Heart left ventricle (tissue), 16 donors: ENCODE measurements around the gene RPL12. TPM values are rescaled to one million over a fixed set of nuclear protein-coding genes. Genes with fewer than 3 reads are reported as not detected.

Experiments
- ATAC-seq, 4 donors: fragments of 200-7000 bp; cut with Tn5 transposase; one replicate each; pipeline ENCODE4 v1.9.1; 2020 to 2022; ENCODE audit warnings: moderate library complexity in 4 of 4, mild to moderate bottlenecking in 3 of 4, moderate number of reproducible peaks in 1 of 4
- DNase-seq, 5 donors: peaks; one replicate each; pipeline ENCODE4 v3.0.0-alpha.2; 2020
- H3K27ac ChIP-seq, 12 donors: fragments of 200-600 bp; sonication (generic) in 4 of 12; one replicate each; pipeline versions ENCODE4 v1.5.0 to v1.8.0; 2016 to 2022; ENCODE audit warnings: mild to moderate bottlenecking in 2 of 12
- H3K27me3 ChIP-seq, 9 donors: fragments of 200-600 bp; sonication (generic) in 2 of 9; one replicate each; pipeline versions ENCODE4 v1.5.1 to v1.8.0; 2016 to 2022; ENCODE audit warnings: mild to moderate bottlenecking in 3 of 9
- H3K36me3 ChIP-seq, 9 donors: fragments of 200-600 bp; sonication (generic) in 2 of 9; one replicate each; pipeline versions ENCODE4 v1.5.0 to v1.8.0; 2018 to 2022; ENCODE audit warnings: mild to moderate bottlenecking in 2 of 9
- H3K4me1 ChIP-seq, 12 donors: fragments of 200-600 bp; sonication (generic) in 4 of 12; one replicate each; pipeline versions ENCODE4 v1.5.0 to v1.8.0; 2016 to 2022; ENCODE audit warnings: mild to moderate bottlenecking in 3 of 12
- H3K4me3 ChIP-seq, 12 donors: fragments of 200-600 bp; sonication (generic) in 4 of 12; one replicate each; pipeline versions ENCODE4 v1.5.0 to v1.8.0; 2017 to 2022; ENCODE audit warnings: mild to moderate bottlenecking in 9 of 12, moderate library complexity in 4 of 12
- H3K9me3 ChIP-seq, 12 donors: fragments of 200-600 bp; sonication (generic) in 4 of 12; one replicate each; pipeline versions ENCODE4 v1.5.0 to v1.8.0; 2016 to 2022; ENCODE audit warnings: mild to moderate bottlenecking in 1 of 12
- POLR2A ChIP-seq, 2 donors: fragments of 450-650 bp; IDR thresholded peaks; one replicate each; pipeline ENCODE4 v1.6.1; 2017; ENCODE audit warnings: antibody characterized with exemption in 2 of 2, mild to moderate bottlenecking in 2 of 2, moderate library complexity in 2 of 2
- WGBS, 4 donors: extraction: QIAGEN DNeasy Blood & Tissue Kit in 2 of 4; methylation state at CpG; one replicate each; pipeline versions ENCODE4 v1.1.5 to v1.1.7; 2013 to 2018; 5-methylcytosine and 5-hydroxymethylcytosine counted together
- intact Hi-C, 10 donors: fragments of 100-400 bp; cut with DNase I; formaldehyde crosslinking; loops; one replicate each; pipeline versions ENCODE4 v1.11.1 to v1.14.2; 2022
- polyA plus RNA-seq, 2 donors: library from polyadenylated mRNA; stranded (reverse); fragments of 200-250 nt; gene quantifications; one replicate each; pipeline ENCODE4 v1.2.3, GENCODE V29; 2013
- total RNA-seq, 9 donors: library from RNA; depleted of rRNA in 2 of 9; stranded (reverse); fragments of >200 nt in 2 of 9; fragmentation: NEBNext Ultra II Directional in 3 of 9; extraction: Animal tissue kit (Norgen Biotek cat#: 25700) in 3 of 9; gene quantifications; one replicate each; pipeline versions ENCODE4 v1.1.0 to v1.2.4, GENCODE V29; 2016 to 2023
- TF ChIP-seq, protein P1 (sequence below), 12 donors: fragments of 200-600 bp; sonication (generic) in 4 of 12; IDR thresholded peaks; one replicate each; pipeline versions ENCODE4 v1.5.0 to v1.8.0; 2018 to 2022; ENCODE audit warnings: antibody characterized with exemption in 12 of 12, mild to moderate bottlenecking in 5 of 12
- donor health status: ischemic (EF 13 %, LVEDD 7.1; RV severe dilation, severe dysfunction).
- donor health status: healthy with polysubstance abuse.
- donor health status: DM: no; HTN: yes; CAD: no.
- donor health status: DM: no; HTN: no; CAD: no.
- donor health status: ischemic (EF 25% LVEDD 6.9; RV normal size, moderate dysfunction).
- donor health status: ischemic (EF 25% LVEDD 5.7; RV mildly dilated, moderate dysfunction).
- donor health status: healthy.
- donor health status: DM: yes; HTN: yes; CAD: no.
- donor health status: ischemic (EF 35%, LVEDD 5.7; RV mildly dilated, moderate dysfunction).
- donor health status: nonischemic (EF 11% LVEDD 7.7; RV severe dilation, severe dysfunction).
- donor health status: DM: yes; HTN: yes; CAD: no.
- donor health status: PGD.
- donor health status: ischemic (EF 29% LVEDD 5.4; RV normal size, mild dysfunction).
- donor health status: nonischemic (EF 23%, LVEDD 6.1; RV moderate dilation, normal function).

Gene RPL12
- total and polyA plus RNA-seq, 11 donors = 408 to 1,523 (median 665) TPM

- TF ChIP-seq, protein P1, sequence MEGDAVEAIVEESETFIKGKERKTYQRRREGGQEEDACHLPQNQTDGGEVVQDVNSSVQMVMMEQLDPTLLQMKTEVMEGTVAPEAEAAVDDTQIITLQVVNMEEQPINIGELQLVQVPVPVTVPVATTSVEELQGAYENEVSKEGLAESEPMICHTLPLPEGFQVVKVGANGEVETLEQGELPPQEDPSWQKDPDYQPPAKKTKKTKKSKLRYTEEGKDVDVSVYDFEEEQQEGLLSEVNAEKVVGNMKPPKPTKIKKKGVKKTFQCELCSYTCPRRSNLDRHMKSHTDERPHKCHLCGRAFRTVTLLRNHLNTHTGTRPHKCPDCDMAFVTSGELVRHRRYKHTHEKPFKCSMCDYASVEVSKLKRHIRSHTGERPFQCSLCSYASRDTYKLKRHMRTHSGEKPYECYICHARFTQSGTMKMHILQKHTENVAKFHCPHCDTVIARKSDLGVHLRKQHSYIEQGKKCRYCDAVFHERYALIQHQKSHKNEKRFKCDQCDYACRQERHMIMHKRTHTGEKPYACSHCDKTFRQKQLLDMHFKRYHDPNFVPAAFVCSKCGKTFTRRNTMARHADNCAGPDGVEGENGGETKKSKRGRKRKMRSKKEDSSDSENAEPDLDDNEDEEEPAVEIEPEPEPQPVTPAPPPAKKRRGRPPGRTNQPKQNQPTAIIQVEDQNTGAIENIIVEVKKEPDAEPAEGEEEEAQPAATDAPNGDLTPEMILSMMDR (IDR thresholded peaks at IDR 0.05) = no peak
- no peak for TF ChIP-seq POLR2A (IDR thresholded peaks at IDR 0.05)
- ATAC-seq (no peak), DNase-seq (no peak)
- peaks cover 0 to 82% (median 68%) of the 10 kb centered on the region in 9 donors for H3K36me3 ChIP-seq
- H3K4me1 ChIP-seq = peaks cover 0 to 26% (median 11%) of the 10 kb centered on the region in 12 donors
- no peak overlapping the region for H3K27ac ChIP-seq
- 92 to 100% (median 95%) methylated on average over 3 to 5 of the region's 5 CpGs for WGBS, 4 donors
- intact Hi-C loops = no loop called here
- H3K9me3 ChIP-seq = no peaks in the 10 kb centered on the region
- H3K4me3 ChIP-seq = no peak overlapping the region
- H3K27me3 ChIP-seq = no peaks in the 10 kb centered on the region
These were observed 47.1 kb upstream of the RPL12 start for GRCh38 chr9:127498298-127498697.

DNA sequence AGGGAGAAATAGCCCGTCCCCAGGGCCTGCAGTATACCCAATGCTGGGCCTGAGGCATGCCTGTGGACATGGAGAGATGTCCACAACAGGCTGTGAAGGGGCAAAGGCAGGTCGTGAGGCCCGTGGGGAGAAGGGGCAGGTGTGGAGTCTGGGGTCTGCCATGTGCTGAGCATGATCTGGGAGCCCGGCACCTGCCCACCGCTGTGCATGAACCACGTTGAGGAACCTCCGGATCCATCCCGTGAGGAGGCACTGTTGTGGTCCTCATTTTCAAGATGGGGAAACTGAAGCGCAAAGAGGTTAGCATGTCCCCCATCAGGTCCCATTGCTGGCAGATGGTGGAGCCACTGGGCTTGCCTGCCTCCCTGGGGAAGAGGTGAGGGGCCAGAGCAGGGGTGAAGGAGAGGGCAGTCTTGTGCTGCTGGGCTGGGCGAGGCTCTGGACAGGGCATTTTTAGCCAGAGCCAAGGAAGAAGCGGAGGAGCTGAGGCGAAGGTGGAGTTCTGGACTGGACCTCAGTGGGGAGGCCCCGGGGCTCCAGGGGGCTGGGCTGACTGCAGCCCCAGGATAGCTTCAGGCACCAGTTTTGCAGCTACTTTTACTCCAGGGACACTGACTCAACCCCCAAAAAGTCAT lies 46.6 kb upstream of the RPL12 start:
- TF ChIP-seq POLR2A (IDR thresholded peaks at IDR 0.05) = no peak
- TF ChIP-seq, protein P1 (IDR thresholded peaks at IDR 0.05) = no peak
- Histone ChIP-seq H3K27me3 (no peaks in the 10 kb centered on the region), H3K27ac (no peak overlapping the region), H3K36me3 (peaks cover 0 to 82% (median 68%) of the 10 kb centered on the region in 9 donors), H3K4me3 (no peak overlapping the region), H3K9me3 (no peaks in the 10 kb centered on the region), H3K4me1 (peaks cover 0 to 30% (median 12%) of the 10 kb centered on the region in 12 donors)
- intact Hi-C loops = no loop called here
- WGBS, 4 donors = 91 to 96% (median 92%) methylated on average over 12 to 13 of the region's 13 CpGs
- ATAC-seq (no peak), DNase-seq (no peak)

- Histone ChIP-seq H3K27me3 (no peaks in the 10 kb centered on the region), H3K9me3 (no peaks in the 10 kb centered on the region), H3K27ac (no peak overlapping the region), H3K4me1 (peaks cover 0 to 30% (median 12%) of the 10 kb centered on the region in 12 donors), H3K4me3 (no peak overlapping the region), H3K36me3 (peaks cover 0 to 82% (median 69%) of the 10 kb centered on the region in 9 donors)
- 78 to 88% (median 84%) methylated on average over 8 to 12 of the region's 12 CpGs for WGBS, 4 donors
- intact Hi-C loops = no loop called here
- no peak for ATAC-seq
- TF ChIP-seq, protein P1 (IDR thresholded peaks at IDR 0.05) = no peak
- TF ChIP-seq POLR2A (IDR thresholded peaks at IDR 0.05) = no peak
- no peak for DNase-seq
These were observed 45.8 kb upstream of the RPL12 start for GRCh38 chr9:127496974-127497373.

DNA sequence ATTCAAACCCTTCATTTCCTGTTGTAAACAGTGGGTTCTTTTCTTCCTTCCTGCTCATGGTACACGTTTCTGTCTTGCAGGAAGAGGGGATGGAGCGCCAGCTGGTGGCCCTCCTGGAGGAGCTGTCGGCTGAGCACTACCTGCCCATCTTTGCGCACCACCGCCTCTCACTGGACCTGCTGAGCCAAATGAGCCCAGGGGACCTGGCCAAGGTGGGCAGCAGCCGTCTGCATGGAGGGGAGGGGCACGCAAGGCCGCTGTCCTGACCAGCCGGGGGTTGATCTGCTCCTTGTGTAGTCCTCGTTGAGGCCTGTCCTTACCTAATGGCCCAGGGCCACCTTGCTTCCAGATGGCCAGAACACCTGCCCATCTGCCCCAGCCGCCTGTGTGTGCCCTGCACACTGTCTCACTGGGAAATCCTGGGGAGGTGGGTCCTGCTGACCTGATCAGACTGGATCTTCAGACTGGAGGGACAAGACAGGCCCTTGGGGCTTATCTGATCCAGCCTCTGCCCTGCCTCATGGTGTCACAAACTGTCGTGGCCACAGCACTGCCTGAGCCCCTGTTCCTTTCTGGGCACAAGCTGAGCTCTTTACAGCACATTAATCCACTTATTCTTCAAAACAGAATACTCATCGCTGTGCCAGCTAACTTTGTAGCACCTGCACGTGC lies 44.8 kb upstream of the RPL12 start:
- Histone ChIP-seq H3K27me3 (no peaks in the 10 kb centered on the region), H3K4me1 (peaks cover 0 to 30% (median 12%) of the 10 kb centered on the region in 12 donors), H3K36me3 (peaks cover 0 to 81% (median 70%) of the 10 kb centered on the region in 9 donors), H3K4me3 (no peak overlapping the region), H3K27ac (peak overlapping the region in 6 of 12 donors; percentile 12 to 88 (median 76)), H3K9me3 (no peaks in the 10 kb centered on the region)
- no peak for DNase-seq
- TF ChIP-seq POLR2A (IDR thresholded peaks at IDR 0.05) = no peak
- TF ChIP-seq, protein P1 (IDR thresholded peaks at IDR 0.05) = no peak
- ATAC-seq = no peak
- intact Hi-C loops = no loop called here
- 84 to 86% (median 85%) methylated on average over 7 to 14 of the region's 14 CpGs for WGBS, 4 donors
